ENCODE measurements around the gene KIF26B.

- no peak for TF ChIP-seq CTCF (IDR thresholded peaks at IDR 0.05)
- TF ChIP-seq POLR2A (IDR thresholded peaks at IDR 0.05), result no peak
- no peak for TF ChIP-seq EP300 (IDR thresholded peaks at IDR 0.05)
Measured at GRCh38 chr1:245704765-245705164, 550.0 kb downstream of the KIF26B start.

All from tibial nerve (tissue), 4 donors.